Measurements from ENCODE around the gene NUP37. TPM values are rescaled to one million over a fixed set of nuclear protein-coding genes. Genes with fewer than 3 reads are reported as not detected.

The NUP37 gene
- total and polyA plus RNA-seq, 9 of the 15 experiments (the other 6 are each of a cell fraction or from before 2014, with no cell fraction given), result 72.2 to 429 (median 170) TPM

DNA sequence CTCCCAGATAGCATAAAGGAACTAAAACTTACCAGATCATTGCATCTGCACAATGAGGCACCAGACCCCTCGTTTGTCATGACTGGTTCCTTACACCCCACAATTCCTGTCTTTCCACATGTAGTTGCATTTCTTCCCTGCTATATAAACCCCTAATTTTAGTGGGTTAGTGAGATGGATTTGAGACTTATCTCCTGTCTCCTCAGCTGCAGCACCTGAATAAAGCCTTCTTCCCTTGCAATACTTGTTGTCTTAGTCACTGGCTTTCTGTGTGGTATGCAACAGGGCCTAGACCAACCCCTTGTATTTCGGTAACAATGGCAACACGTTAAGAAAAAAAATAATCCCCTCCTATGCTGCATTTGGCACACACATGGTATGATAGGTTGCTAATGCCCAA lies 13.0 kb downstream of the NUP37 start (continued):
- TF ChIP-seq MCM7 (IDR thresholded peaks at IDR 0.05) (no peak), BMI1 (IDR thresholded peaks at IDR 0.05; ENCODE audit: low read length) (no peak), NBN (IDR thresholded peaks at IDR 0.05; ENCODE audit: low read depth) (no peak), TFAM (CRISPR knock-in tag; conservative IDR thresholded peaks at IDR 0.05) (no peak), ELF2 (CRISPR knock-in tag; IDR thresholded peaks at IDR 0.05) (no peak), EP300 (IDR thresholded peaks at IDR 0.05; ENCODE audit: low read length) (no peak), TSC22D4 (tag; IDR thresholded peaks at IDR 0.05) (no peak), ZNF124 (CRISPR knock-in tag; IDR thresholded peaks at IDR 0.05) (peak; percentile 98), ZNF3 (CRISPR knock-in tag; IDR thresholded peaks at IDR 0.05) (no peak), NR1H2 (CRISPR knock-in tag; IDR thresholded peaks at IDR 0.05) (no peak), HNRNPH1 (optimal IDR thresholded peaks at IDR 0.05; ENCODE audit: low read depth, low read length) (no peak), IFI16 (CRISPR knock-in tag; IDR thresholded peaks at IDR 0.05) (no peak), MCM2 (IDR thresholded peaks at IDR 0.05; ENCODE audit: low read depth) (no peak), ZBED1 (IDR thresholded peaks at IDR 0.05) (no peak), SRSF7 (optimal IDR thresholded peaks at IDR 0.05; ENCODE audit: low read depth, low read length) (no peak)
- TF ChIP-seq, protein P1, sequence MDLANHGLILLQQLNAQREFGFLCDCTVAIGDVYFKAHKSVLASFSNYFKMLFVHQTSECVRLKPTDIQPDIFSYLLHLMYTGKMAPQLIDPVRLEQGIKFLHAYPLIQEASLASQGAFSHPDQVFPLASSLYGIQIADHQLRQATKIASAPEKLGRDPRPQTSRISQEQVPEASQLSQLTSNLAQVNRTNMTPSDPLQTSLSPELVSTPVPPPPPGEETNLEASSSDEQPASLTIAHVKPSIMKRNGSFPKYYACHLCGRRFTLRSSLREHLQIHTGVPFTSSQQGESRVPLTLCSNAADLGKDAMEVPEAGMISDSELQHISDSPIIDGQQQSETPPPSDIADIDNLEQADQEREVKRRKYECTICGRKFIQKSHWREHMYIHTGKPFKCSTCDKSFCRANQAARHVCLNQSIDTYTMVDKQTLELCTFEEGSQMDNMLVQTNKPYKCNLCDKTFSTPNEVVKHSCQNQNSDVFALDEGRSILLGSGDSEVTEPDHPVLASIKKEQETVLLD (IDR thresholded peaks at IDR 0.05), result no peak
- TF ChIP-seq, protein P2, sequence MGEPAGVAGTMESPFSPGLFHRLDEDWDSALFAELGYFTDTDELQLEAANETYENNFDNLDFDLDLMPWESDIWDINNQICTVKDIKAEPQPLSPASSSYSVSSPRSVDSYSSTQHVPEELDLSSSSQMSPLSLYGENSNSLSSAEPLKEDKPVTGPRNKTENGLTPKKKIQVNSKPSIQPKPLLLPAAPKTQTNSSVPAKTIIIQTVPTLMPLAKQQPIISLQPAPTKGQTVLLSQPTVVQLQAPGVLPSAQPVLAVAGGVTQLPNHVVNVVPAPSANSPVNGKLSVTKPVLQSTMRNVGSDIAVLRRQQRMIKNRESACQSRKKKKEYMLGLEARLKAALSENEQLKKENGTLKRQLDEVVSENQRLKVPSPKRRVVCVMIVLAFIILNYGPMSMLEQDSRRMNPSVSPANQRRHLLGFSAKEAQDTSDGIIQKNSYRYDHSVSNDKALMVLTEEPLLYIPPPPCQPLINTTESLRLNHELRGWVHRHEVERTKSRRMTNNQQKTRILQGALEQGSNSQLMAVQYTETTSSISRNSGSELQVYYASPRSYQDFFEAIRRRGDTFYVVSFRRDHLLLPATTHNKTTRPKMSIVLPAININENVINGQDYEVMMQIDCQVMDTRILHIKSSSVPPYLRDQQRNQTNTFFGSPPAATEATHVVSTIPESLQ (CRISPR knock-in tag; IDR thresholded peaks at IDR 0.05), result no peak
- TF ChIP-seq, protein P3, sequence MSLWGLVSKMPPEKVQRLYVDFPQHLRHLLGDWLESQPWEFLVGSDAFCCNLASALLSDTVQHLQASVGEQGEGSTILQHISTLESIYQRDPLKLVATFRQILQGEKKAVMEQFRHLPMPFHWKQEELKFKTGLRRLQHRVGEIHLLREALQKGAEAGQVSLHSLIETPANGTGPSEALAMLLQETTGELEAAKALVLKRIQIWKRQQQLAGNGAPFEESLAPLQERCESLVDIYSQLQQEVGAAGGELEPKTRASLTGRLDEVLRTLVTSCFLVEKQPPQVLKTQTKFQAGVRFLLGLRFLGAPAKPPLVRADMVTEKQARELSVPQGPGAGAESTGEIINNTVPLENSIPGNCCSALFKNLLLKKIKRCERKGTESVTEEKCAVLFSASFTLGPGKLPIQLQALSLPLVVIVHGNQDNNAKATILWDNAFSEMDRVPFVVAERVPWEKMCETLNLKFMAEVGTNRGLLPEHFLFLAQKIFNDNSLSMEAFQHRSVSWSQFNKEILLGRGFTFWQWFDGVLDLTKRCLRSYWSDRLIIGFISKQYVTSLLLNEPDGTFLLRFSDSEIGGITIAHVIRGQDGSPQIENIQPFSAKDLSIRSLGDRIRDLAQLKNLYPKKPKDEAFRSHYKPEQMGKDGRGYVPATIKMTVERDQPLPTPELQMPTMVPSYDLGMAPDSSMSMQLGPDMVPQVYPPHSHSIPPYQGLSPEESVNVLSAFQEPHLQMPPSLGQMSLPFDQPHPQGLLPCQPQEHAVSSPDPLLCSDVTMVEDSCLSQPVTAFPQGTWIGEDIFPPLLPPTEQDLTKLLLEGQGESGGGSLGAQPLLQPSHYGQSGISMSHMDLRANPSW (CRISPR knock-in tag; IDR thresholded peaks at IDR 0.05), result no peak
